ENCODE data around the gene NGLY1. TPM values are rescaled to one million over a fixed set of nuclear protein-coding genes. Genes with fewer than 3 reads are reported as not detected.

The NGLY1 gene
- total RNA-seq, 2 experiments from 2014 or later, result 46.0 to 46.2 TPM

DNA sequence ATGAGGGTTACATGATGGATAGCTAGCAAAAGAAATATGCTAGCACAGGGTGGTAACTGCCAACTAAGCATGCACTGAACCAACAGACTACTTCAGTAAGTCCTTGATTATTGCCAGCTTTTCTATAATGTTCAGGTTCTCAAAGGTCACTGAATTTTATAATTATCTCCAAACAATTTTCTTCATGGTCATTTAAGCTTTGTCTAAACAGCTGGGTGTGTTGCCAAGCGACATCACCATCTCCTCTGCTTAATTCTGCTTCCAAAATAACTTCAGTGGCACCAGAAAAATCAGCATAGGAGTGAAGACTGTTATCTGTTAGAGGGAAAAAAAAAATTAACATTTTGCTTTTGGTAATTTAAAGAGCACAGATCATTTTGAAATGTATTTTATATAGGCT lies 63.9 kb downstream of the NGLY1 start:
- CTCF ChIA-PET, result no interaction called here
- H3K27me3 ChIP-seq (ENCODE audit: control insufficient read depth in 1 of 2, insufficient read depth in 2 of 2, low read length in 2 of 2), result no peaks in the 10 kb centered on the region
- no peak overlapping the region for H3K27ac ChIP-seq (ENCODE audit: low read depth in 1 of 2, low read length in 2 of 2)
- Mint-ChIP-seq H3K27ac (no peak overlapping the region), H3K4me1 (ENCODE audit: low read depth) (no peaks in the 10 kb centered on the region), H3K36me3 (ENCODE audit: low read depth) (peaks cover 34% of the 10 kb centered on the region), H3K9me3 (no peaks in the 10 kb centered on the region), H3K4me3 (no peak overlapping the region), H3K27me3 (no peaks in the 10 kb centered on the region)
- no peak for TF ChIP-seq CTCF (IDR thresholded peaks at IDR 0.05)
- H3K4me1 ChIP-seq (ENCODE audit: insufficient read depth, low read length), result no peaks in the 10 kb centered on the region
- intact Hi-C loops (cut with DNase I, micrococcal nuclease), result loop anchor here in 1 of 2 experiments (5.0 kb wide), 1 partner anchor 47 kb away; no protein-coding TSS in a partner anchor
- DNase-seq (no peak), ATAC-seq (ENCODE audit: poor library complexity) (no peak)
- no peak overlapping the region for H3K4me3 ChIP-seq (ENCODE audit: low read length)
- peaks cover 6% of the 10 kb centered on the region for H3K36me3 ChIP-seq (ENCODE audit: insufficient read depth, low read length)
- POLR2A ChIA-PET, result no interaction called here
- H3K9me3 ChIP-seq (ENCODE audit: control insufficient read depth in 1 of 2, insufficient read depth in 1 of 2, low read length in 2 of 2), result no peaks in the 10 kb centered on the region

DNA sequence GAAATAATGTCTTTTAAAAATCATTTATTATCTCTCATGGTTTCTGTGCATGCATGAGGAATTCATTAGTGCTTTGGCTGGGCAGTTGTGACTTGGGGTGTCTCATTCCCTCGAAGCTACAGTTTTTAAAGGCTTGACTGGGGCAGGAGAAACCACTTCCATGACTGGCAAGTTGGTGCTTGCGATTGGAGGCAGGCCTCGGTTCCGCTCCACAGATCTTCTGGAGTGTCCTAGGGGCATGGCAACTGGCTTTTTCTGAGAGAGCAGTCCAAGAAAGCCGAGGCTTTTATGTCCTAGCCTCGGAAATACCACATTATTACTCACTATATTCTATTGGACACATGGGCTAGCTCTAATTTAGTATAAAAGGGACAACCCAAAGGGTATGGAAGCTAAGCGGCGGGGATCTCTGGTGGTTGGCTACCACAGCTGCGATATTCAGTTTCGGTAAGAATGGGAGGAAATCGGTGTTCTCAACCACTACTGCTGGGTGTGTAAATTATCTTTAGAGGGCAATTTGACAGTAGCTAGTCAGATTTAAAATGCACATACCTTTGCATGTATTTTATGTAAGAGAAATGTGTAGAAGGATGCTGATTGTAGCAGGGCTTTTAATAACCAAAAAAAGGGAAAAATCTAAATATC lies 69.8 kb downstream of the NGLY1 start:
- CTCF ChIA-PET, result no interaction called here
- DNase-seq, result no peak
- Mint-ChIP-seq H3K4me3 (no peak overlapping the region), H3K36me3 (ENCODE audit: low read depth) (peaks cover 15% of the 10 kb centered on the region), H3K9me3 (no peaks in the 10 kb centered on the region), H3K27me3 (peaks cover 2% of the 10 kb centered on the region), H3K27ac (no peak overlapping the region), H3K4me1 (ENCODE audit: low read depth) (no peaks in the 10 kb centered on the region)
- ATAC-seq (ENCODE audit: poor library complexity), result no peak
- Histone ChIP-seq H3K9me3 (ENCODE audit: control insufficient read depth in 1 of 2, insufficient read depth in 1 of 2, low read length in 2 of 2) (no peaks in the 10 kb centered on the region), H3K27me3 (ENCODE audit: control insufficient read depth in 1 of 2, insufficient read depth in 2 of 2, low read length in 2 of 2) (no peaks in the 10 kb centered on the region), H3K4me1 (ENCODE audit: insufficient read depth, low read length) (no peaks in the 10 kb centered on the region), H3K36me3 (ENCODE audit: insufficient read depth, low read length) (no peaks in the 10 kb centered on the region), H3K4me3 (ENCODE audit: low read length) (no peak overlapping the region), H3K27ac (ENCODE audit: low read depth in 1 of 2, low read length in 2 of 2) (no peak overlapping the region)
- no peak for TF ChIP-seq CTCF (IDR thresholded peaks at IDR 0.05)
- POLR2A ChIA-PET, result no interaction called here
- intact Hi-C loops (cut with DNase I, micrococcal nuclease), result no loop called here

GRCh38 chr3:25711090-25711489 lies 72.2 kb downstream of the NGLY1 start:
- Mint-ChIP-seq H3K27me3 (peaks cover 18% of the 10 kb centered on the region), H3K9me3 (no peaks in the 10 kb centered on the region), H3K27ac (no peak overlapping the region), H3K4me3 (no peak overlapping the region), H3K36me3 (ENCODE audit: low read depth) (no peaks in the 10 kb centered on the region), H3K4me1 (ENCODE audit: low read depth) (no peaks in the 10 kb centered on the region)
- H3K36me3 ChIP-seq (ENCODE audit: insufficient read depth, low read length), result no peaks in the 10 kb centered on the region
- ATAC-seq (ENCODE audit: poor library complexity) (no peak), DNase-seq (no peak)
- no peak overlapping the region for H3K27ac ChIP-seq (ENCODE audit: low read depth in 1 of 2, low read length in 2 of 2)
- CTCF ChIA-PET, result no interaction called here
- intact Hi-C loops (cut with DNase I, micrococcal nuclease), result no loop called here
- POLR2A ChIA-PET, result no interaction called here
- TF ChIP-seq CTCF (IDR thresholded peaks at IDR 0.05), result no peak
- H3K4me1 ChIP-seq (ENCODE audit: insufficient read depth, low read length), result no peaks in the 10 kb centered on the region
- H3K4me3 ChIP-seq (ENCODE audit: low read length), result no peak overlapping the region
- H3K27me3 ChIP-seq (ENCODE audit: control insufficient read depth in 1 of 2, insufficient read depth in 2 of 2, low read length in 2 of 2), result peaks cover 0 to 8% of the 10 kb centered on the region in 2 experiments
- H3K9me3 ChIP-seq (ENCODE audit: control insufficient read depth in 1 of 2, insufficient read depth in 1 of 2, low read length in 2 of 2), result no peaks in the 10 kb centered on the region

Data from CD4-positive, alpha-beta T cell (primary cell).